SK-N-SH (cell line): Measurements from ENCODE around the gene S100A7.

ENCODE experiments used
- EP300 ChIP-seq, 2 experiments: IDR thresholded peaks; 2 replicates each; pipeline versions ENCODE4 v1.4.0 to v1.6.1; 2012; ENCODE audit warnings: borderline replicate concordance in 1 of 2, low read depth in 1 of 2, low read length in 1 of 2
- MXI1 ChIP-seq: IDR thresholded peaks from 2 replicates; pipeline ENCODE4 v1.6.1; 2012; ENCODE audit warnings: mild to moderate bottlenecking, low read depth, low read length, improper control_type of control experiment
- POLR2AphosphoS5 ChIP-seq: IDR thresholded peaks from 2 replicates; pipeline ENCODE4 v1.6.1; 2012; ENCODE audit warnings: low read depth, low read length
- RAD21 ChIP-seq: IDR thresholded peaks from 2 replicates; pipeline ENCODE4 v1.6.1; 2012; ENCODE audit warnings: mild to moderate bottlenecking, low read length
- RCOR1 ChIP-seq: fragments of 150-350 bp; IDR thresholded peaks from 2 replicates; pipeline ENCODE4 v1.6.1; 2017; ENCODE audit warnings: antibody characterized with exemption, low read length
- SMC3 ChIP-seq: IDR thresholded peaks from 2 replicates; pipeline ENCODE4 v1.6.1; 2012; ENCODE audit warnings: low read depth, low read length, improper control_type of control experiment
- TEAD4 ChIP-seq: IDR thresholded peaks from 2 replicates; pipeline ENCODE4 v1.4.0; 2012; ENCODE audit warnings: mild to moderate bottlenecking, borderline replicate concordance; ENCODE audit not compliant: insufficient read depth
- YY1 ChIP-seq: IDR thresholded peaks from 2 replicates; pipeline ENCODE4 v1.4.0; 2012; ENCODE audit warnings: low read depth, mild to moderate bottlenecking
- TF ChIP-seq, protein P1 (sequence below): fragments of 200-600 bp; sonication (generic); IDR thresholded peaks from 2 replicates; pipeline ENCODE4 v1.6.1; 2017; ENCODE audit warnings: antibody characterized with exemption, mild to moderate bottlenecking, moderate library complexity
- TF ChIP-seq, protein P2 (sequence below): IDR thresholded peaks from 2 replicates; pipeline ENCODE4 v1.6.1; 2012; ENCODE audit warnings: mild to moderate bottlenecking, low read depth, low read length, moderate library complexity
- TF ChIP-seq, protein P3 (sequence below): IDR thresholded peaks from 2 replicates; pipeline ENCODE4 v1.4.0; 2012; ENCODE audit warnings: low read depth, borderline replicate concordance

DNA sequence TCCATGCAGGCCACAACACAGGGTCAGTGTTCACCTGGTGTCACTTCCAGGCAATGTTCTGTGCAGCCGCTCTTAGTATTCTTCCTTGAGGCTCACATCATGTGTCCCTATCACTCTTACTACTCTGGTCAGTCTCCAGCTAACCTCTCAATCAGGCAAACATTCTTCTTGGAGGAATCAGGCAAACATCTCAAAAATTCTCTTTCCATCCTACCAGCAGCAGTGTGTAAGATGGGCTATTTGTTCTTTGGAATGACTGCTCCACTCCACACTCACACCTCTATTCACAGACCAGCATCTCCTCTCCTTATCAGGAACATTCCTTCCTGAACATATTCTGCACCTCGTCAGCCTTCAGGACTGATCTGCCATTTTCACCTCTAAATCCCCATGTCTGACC is 40.1 kb downstream of the S100A7 start:
- TF ChIP-seq, protein P1, sequence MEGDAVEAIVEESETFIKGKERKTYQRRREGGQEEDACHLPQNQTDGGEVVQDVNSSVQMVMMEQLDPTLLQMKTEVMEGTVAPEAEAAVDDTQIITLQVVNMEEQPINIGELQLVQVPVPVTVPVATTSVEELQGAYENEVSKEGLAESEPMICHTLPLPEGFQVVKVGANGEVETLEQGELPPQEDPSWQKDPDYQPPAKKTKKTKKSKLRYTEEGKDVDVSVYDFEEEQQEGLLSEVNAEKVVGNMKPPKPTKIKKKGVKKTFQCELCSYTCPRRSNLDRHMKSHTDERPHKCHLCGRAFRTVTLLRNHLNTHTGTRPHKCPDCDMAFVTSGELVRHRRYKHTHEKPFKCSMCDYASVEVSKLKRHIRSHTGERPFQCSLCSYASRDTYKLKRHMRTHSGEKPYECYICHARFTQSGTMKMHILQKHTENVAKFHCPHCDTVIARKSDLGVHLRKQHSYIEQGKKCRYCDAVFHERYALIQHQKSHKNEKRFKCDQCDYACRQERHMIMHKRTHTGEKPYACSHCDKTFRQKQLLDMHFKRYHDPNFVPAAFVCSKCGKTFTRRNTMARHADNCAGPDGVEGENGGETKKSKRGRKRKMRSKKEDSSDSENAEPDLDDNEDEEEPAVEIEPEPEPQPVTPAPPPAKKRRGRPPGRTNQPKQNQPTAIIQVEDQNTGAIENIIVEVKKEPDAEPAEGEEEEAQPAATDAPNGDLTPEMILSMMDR = no peak
- no peak for TF ChIP-seq POLR2AphosphoS5
- TF ChIP-seq, protein P2, sequence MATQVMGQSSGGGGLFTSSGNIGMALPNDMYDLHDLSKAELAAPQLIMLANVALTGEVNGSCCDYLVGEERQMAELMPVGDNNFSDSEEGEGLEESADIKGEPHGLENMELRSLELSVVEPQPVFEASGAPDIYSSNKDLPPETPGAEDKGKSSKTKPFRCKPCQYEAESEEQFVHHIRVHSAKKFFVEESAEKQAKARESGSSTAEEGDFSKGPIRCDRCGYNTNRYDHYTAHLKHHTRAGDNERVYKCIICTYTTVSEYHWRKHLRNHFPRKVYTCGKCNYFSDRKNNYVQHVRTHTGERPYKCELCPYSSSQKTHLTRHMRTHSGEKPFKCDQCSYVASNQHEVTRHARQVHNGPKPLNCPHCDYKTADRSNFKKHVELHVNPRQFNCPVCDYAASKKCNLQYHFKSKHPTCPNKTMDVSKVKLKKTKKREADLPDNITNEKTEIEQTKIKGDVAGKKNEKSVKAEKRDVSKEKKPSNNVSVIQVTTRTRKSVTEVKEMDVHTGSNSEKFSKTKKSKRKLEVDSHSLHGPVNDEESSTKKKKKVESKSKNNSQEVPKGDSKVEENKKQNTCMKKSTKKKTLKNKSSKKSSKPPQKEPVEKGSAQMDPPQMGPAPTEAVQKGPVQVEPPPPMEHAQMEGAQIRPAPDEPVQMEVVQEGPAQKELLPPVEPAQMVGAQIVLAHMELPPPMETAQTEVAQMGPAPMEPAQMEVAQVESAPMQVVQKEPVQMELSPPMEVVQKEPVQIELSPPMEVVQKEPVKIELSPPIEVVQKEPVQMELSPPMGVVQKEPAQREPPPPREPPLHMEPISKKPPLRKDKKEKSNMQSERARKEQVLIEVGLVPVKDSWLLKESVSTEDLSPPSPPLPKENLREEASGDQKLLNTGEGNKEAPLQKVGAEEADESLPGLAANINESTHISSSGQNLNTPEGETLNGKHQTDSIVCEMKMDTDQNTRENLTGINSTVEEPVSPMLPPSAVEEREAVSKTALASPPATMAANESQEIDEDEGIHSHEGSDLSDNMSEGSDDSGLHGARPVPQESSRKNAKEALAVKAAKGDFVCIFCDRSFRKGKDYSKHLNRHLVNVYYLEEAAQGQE = no peak
- TF ChIP-seq EP300 (IDR thresholded peaks at IDR 0.05; ENCODE audit: borderline replicate concordance in 1 of 2, low read depth in 1 of 2, low read length in 1 of 2) = no peak
- no peak for TF ChIP-seq TEAD4
- TF ChIP-seq RAD21 = no peak
- TF ChIP-seq SMC3 = no peak
- TF ChIP-seq, protein P3, sequence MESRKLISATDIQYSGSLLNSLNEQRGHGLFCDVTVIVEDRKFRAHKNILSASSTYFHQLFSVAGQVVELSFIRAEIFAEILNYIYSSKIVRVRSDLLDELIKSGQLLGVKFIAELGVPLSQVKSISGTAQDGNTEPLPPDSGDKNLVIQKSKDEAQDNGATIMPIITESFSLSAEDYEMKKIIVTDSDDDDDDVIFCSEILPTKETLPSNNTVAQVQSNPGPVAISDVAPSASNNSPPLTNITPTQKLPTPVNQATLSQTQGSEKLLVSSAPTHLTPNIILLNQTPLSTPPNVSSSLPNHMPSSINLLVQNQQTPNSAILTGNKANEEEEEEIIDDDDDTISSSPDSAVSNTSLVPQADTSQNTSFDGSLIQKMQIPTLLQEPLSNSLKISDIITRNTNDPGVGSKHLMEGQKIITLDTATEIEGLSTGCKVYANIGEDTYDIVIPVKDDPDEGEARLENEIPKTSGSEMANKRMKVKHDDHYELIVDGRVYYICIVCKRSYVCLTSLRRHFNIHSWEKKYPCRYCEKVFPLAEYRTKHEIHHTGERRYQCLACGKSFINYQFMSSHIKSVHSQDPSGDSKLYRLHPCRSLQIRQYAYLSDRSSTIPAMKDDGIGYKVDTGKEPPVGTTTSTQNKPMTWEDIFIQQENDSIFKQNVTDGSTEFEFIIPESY = no peak
- TF ChIP-seq RCOR1 = no peak
- no peak for TF ChIP-seq MXI1
- no peak for TF ChIP-seq YY1
